SH-SY5Y (cell line): ENCODE results near the gene ARID3A.
A peak's percentile ranks its signal among the peaks of the same experiment; 100 is the strongest.

Source experiments
- GATA2 ChIP-seq: IDR thresholded peaks from 2 replicates; pipeline ENCODE4 v1.6.1; 2011; ENCODE audit warnings: mild to moderate bottlenecking, low read depth, low read length
- GATA3 ChIP-seq: IDR thresholded peaks from 2 replicates; pipeline ENCODE4 v1.6.1; 2011; ENCODE audit warnings: low read depth, mild to moderate bottlenecking, low read length, moderate library complexity

Gene ARID3A

DNA sequence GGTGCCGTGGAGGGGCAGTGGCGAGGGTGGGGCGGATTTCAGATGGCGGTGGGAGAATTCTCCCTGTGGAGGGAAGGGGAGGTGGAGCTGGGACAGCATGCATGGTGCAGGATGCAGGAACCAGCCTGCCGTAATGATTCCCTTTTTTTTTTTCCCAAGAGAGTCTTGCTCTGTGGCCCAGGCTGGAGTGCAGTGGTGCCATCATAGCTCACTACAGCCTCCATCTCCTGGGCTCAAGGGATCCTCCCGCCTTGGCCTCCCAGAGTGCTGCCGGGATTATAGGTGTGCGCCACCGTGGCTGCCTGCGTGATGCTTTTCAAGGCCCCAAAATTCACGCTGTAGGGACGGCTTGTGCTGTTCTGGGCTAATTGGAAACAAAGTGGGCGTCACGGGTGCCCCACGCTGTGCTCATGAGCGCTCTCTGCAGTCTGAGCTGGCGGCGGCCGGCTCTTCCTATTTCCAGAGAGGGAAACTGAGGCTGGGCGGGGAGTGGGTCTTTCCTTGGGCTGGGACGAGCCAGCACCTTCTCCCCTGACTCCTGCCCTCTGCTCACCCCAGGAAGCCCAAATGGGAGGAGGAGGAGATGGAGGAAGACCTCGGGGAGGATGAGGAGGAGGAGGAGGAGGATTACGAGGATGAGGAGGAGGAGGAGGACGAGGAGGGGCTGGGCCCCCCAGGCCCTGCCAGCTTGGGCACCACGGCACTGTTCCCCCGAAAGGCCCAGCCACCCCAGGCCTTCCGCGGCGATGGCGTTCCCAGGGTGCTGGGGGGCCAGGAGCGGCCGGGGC, 6.2 kb downstream of the ARID3A start:
- TF ChIP-seq GATA3 (no peak), GATA2 (no peak)

DNA sequence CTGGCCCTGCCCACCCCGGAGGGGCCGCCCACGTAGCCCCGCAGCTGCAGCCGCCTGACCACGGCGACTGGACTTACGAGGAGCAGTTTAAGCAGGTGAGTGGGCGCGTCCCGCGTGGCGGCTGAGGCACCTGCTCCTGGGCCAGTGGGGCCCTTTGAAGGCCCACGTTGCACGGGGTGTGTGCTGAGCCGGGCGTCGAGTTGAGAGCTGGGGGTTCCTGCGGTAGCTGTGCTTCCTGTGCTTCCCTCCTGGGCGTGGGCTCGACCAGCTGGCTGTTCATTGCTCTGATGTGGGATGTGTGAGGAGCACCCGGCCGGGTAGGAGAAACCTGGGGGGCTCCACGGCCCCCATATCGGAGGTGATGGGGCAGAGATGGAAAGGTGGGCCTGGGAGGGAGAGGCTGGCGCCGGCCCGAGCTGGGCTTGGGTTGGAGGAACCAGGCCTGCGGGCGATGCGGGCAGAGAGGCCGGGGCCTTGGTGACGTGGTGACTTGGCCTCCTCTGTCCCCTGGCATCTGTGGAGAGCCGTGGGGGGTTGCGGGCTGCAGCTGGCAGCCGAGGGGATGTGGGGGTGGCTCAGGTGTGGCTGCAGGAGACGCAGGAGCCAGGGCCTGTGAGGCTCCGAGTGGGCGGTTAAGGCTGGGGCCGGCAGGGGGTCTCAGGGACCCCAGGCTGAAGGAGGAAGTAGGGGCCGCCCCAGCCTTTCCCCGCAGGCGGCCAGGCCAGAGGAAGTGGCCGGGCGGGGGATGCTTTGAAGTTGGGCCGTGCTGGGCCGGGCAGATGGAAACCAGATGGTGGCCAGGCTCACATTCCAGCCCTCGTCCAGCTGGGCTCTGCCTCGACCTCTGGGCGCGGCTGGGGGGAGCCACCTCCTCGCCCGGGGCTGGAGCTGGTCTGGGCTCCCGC, 7.1 kb downstream of the ARID3A start:
- no peak for TF ChIP-seq GATA3
- peak; percentile 18; the same call in 1 of the 2 replicates for TF ChIP-seq GATA2

DNA sequence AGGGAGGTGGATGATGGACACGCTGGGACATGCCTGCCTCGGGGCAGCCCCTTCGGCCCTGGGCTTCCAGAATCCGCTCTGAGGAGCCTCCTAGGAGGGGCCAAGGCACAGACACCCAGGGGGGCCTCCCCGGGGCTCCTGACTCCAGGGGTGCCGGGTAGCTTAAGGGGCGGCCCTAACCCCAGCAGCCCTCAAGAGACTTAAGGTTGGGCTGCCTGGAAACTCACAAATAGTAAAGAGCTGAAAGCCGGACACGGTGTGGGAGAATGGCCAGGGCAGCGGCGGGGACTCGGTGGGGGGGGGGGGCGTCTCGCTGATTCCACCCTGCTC, 7.7 kb downstream of the ARID3A start:
- TF ChIP-seq GATA3 = no peak
- peak; percentile 2; the same call in 1 of the 2 replicates for TF ChIP-seq GATA2

DNA sequence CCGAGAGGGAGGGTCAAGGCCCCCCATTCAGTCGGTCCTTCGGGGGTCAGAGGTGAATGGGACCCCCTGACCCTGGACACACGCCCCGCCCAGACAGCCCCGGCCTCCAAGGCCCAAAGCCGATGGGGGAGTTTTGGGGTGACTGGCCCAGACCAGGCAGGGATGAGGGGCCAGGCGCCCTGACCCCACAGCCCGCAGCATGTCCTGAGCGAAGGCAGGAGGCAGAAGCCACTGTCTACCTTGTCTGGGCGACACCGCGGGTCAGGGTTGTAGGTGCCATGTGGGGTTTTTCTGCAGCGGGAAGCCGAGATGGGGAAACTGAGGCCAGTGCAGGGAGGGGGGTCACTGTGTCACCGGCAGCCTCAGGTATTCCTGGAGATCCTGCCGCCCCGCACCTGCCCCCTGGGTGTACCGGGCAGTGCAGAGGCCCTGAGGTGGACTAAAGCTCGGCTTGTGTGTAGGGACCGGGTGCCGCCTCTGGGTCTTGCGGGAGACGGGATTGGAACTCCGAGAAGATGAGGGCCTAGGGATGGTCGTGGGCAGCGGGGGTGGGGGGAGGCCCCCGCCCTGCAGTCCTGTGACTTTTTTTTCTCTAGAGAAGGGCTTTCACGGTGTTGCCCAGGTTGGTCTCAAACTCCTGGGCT, 8.5 kb downstream of the ARID3A start:
- no peak for TF ChIP-seq GATA3
- TF ChIP-seq GATA2 = no peak

DNA sequence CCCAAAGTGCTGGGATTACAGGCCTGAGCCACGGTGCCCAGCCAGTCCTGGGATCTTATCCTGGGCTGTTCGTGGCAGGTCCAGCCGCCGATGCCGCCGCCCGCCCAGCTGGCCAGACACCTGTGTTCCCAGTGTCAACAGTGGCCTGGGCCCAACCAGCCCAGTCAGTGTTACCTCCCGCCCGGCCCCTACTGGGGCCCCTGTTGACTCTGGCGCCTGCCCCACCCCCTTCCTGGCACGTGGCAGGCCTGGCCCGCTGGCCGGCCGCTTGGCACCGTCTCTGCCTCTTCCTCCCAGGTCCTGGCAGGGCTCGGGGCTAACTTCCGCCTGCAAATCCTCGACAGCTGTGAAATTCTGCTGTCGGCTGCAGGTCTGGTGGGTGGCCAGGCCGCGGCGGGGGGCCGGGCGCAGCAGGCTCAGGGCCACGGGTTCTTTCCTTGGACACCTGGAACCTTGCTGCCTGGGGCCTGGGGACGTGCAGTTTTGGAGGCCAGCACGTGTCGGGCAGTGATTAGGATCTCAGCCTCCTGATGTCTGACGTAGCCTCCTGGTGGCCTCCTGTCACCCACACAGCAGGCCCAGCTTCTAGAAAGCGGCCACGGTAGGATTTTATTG, 9.1 kb downstream of the ARID3A start:
- TF ChIP-seq GATA3 (no peak; the same call in 1 of the 2 replicates), GATA2 (peak; percentile 98)

DNA sequence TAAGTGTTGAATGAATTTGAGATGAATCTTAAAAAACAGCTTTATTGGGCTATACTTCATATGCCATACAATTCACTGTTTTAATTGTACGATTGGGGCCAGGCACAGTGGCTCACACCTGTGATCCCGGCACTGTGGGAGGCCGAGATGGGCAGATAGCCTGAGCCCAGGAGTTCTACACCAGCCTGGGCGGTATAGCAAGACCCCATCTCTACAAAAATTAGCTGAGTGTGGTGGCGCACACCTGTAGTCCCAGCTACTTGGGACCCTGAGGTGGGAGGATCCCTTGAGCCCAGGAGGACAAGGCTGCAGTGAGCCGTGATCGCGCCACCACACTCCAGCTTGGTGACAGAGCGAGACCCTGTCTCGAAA, 10.3 kb downstream of the ARID3A start:
- TF ChIP-seq GATA2 (no peak), GATA3 (no peak)

DNA sequence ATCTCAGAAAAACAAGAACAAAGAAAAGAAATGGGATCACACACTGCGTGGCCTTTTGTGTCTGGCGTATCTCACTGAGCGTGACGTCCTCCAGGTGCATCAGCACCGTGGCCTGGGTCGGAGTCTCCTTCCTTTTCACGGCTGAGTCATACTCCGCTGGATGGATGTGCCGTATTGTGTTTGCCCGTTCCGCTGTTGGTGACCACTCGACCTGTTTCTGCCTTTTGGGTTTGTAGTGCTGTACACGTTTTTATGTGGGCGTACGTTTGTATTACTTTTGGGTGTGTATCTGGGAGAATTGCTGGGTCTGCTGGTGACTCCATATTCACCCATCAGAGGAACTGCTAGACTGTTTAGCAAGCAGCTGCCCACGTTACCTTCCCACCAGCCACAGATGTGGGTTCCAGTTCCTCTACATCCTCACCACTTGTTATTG, 11.4 kb downstream of the ARID3A start:
- TF ChIP-seq GATA2 (no peak), GATA3 (no peak)

DNA sequence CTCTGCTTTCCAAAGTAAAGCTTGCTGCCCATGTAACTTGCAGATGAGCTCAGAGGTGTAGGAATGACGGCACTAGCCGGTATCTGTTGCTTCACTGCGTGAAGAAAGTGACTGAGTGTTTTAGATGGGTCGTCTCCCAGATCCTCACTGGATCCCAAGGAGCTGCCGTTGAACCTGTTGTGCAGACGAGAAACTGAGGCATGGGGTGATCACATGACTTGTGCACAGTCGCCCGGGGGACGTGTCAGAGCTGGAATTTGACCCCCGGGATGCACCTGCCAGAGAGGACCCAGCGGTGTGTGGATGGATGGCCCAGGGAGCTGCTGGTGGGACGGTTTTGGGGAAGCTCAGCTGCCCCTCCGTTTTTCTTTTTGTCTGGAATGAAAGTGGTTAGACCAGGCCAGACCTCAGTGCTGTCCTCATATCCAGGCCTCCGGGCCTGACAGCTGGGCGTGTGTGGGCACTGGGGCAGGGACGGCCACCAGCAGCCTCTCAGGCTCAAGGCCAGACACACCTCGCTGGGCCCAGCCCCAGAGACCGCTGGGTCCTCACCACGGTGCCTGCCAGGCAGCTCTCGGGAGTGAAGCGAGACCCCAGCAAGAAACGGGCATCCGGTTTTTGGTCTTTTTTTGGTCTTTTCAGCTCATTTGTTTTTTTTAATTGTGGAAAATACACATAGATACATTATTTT, 12.5 kb downstream of the ARID3A start:
- TF ChIP-seq GATA2 = no peak
- no peak for TF ChIP-seq GATA3

DNA sequence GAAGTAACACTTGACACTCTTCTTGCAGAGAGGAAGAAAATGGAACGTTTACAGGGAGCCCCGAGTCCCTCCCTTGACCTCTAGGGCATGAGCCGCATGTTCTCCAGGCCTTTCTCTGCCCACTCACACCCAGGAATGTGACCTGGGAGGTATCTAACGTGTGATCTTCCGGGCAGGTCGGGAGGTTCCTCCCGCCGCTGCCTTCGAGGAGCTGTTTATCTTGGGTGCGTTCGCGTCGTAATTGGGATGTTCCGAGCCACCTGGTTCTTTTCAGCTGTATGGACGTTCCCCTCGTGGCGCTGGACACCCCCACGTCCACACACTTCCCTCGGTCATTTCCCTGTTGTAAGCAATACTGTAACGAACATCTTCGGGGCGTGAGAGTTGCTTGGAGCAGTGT, 13.6 kb downstream of the ARID3A start:
- TF ChIP-seq GATA3 = no peak
- TF ChIP-seq GATA2 = no peak

DNA sequence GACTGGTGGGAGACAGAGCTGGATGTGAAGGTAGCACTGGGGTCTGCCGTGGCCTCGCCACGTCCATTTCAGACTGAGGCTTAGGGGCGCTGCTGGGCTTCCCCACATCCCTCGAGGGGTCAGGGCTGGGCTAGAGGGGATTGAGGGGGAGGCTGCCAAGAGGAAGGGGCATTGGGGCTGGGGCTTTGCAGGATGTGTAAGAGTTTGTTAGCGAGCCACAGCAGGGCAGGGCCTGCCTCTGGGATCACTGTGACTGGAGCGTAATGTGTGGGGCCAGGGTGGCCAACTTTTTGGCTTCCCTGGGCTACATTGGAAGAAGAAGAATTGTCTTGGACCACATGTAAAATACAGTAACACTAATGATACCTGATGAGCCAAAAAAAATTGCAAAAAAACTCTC, 14.1 kb downstream of the ARID3A start:
- TF ChIP-seq GATA2 (no peak), GATA3 (no peak)

DNA sequence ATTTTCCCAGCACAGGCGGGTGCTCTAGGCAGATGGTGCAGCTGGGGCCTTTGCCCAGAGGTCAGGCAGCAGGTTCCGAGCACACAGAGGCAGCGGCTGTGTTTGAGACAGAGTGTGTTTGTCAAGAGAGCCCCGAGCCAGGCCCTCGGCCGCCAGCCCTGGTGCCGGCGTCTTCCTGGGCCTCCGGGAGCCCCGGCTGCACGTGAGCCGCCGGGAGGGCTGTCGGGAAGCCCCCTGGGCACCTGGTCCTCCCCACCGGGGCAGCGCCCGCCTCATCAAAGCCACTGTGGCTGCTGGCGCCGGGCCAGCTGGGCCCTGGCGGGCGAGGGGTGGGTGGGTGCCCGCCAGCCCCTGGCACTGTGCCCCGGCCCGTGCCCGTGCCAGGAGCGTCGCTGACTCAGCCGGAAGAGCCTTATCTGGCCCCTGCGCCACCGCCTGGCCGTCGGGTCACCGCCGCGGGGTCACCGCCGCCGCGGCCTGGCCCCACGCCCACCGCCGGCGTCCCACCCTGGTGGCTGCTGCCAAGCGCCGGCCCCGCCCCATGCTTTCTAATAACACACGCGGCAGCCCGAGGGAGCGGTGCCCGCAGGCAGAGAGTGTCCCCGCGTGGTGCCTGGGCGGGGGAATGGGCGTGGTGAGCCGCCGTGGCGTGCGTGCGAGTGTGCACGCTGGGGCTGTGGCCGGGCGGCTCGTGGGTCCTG, 14.9 kb downstream of the ARID3A start:
- TF ChIP-seq GATA2 = peak; percentile 79
- no peak for TF ChIP-seq GATA3

DNA sequence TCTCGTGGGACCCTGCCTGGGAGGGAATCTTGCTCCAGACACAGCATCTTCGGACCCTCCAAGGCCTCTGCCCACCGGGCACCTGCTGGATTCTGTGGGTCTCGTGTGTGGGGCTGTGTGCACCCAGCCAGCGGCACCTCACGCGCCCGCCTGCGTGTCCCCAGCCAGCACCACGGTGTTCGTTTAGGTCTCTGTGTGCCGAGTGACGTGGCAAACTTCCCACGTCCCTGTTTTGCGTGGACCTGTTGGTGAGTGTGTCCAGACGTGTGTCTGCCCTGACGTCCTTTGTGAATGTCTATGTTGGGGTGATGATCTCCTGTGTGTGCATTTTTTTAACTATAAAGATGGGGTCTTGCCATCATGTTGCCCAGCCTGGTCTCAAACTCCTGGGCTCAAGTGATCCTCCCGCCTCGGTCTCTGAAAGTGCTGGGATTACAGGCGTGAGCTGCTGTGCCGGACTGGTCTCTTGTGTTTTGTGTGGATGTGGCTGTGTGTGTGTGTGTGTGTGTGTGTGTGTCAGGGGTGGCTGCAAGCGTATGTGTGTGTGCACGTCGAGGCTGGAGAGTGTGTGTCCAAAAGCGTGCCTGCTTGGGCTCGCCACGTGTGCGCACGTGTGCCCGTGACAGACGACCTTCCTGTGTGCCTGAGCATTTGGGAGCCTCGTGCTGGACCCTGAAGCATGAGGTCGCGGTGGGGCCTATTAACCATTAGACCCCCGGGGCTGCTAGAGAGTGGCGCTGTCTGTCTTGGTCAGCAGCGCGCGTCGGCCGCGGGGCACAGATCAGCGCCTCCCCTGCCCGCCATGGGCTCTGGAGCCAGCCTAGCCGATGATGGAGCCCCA, 15.7 kb downstream of the ARID3A start:
- TF ChIP-seq GATA3 = no peak
- TF ChIP-seq GATA2 = no peak
